ENCODE data around the gene PRKAG1. TPM values are rescaled to one million over a fixed set of nuclear protein-coding genes. Genes with fewer than 3 reads are reported as not detected.
A peak's percentile ranks its signal among the peaks of the same experiment; 100 is the strongest.

The PRKAG1 gene
- total and polyA plus RNA-seq, 4 donors = 43.2 to 75.2 (median 69.9) TPM

GRCh38 chr12:49058366-49059044 lies 39.9 kb upstream of the PRKAG1 start:
- DNase-seq (ENCODE audit: low read depth in 4 of 6, low spot score in 6 of 6) = no peak
- H3K4me1 ChIP-seq (ENCODE audit: control insufficient read depth, insufficient read depth, low read length) = peaks cover 40% of the 10 kb centered on the region
- H3K9me3 ChIP-seq (ENCODE audit: control insufficient read depth, insufficient read depth, low read length) = no peaks in the 10 kb centered on the region
- H3K27ac ChIP-seq (ENCODE audit: low read depth, low read length) = no peak overlapping the region
- H3K27me3 ChIP-seq (ENCODE audit: control insufficient read depth, insufficient read depth, low read length) = no peaks in the 10 kb centered on the region
- peaks cover 14% of the 10 kb centered on the region for H3K36me3 ChIP-seq (ENCODE audit: control insufficient read depth, insufficient read depth, low read length)
- 8% methylated on average over 4 of the region's 5 CpGs for WGBS (ENCODE audit: insufficient coverage)
- H3K4me3 ChIP-seq (ENCODE audit: low read depth, low read length) = peak overlapping the region; percentile 99

GRCh38 chr12:49057888-49058287 lies 39.3 kb upstream of the PRKAG1 start:
- H3K4me1 ChIP-seq (ENCODE audit: control insufficient read depth, insufficient read depth, low read length) = peaks cover 40% of the 10 kb centered on the region
- no peak overlapping the region for H3K27ac ChIP-seq (ENCODE audit: low read depth, low read length)
- DNase-seq (ENCODE audit: low read depth in 4 of 6, low spot score in 6 of 6) = no peak
- 25% methylated on average over 3 of the region's 4 CpGs for WGBS (ENCODE audit: insufficient coverage)
- peak overlapping the region; percentile 99 for H3K4me3 ChIP-seq (ENCODE audit: low read depth, low read length)
- H3K9me3 ChIP-seq (ENCODE audit: control insufficient read depth, insufficient read depth, low read length) = no peaks in the 10 kb centered on the region
- no peaks in the 10 kb centered on the region for H3K27me3 ChIP-seq (ENCODE audit: control insufficient read depth, insufficient read depth, low read length)
- peaks cover 20% of the 10 kb centered on the region for H3K36me3 ChIP-seq (ENCODE audit: control insufficient read depth, insufficient read depth, low read length)

- 74% methylated on average over 3 of the region's 7 CpGs for WGBS (ENCODE audit: insufficient coverage)
- Histone ChIP-seq H3K9me3 (ENCODE audit: control insufficient read depth, insufficient read depth, low read length) (no peaks in the 10 kb centered on the region), H3K27me3 (ENCODE audit: control insufficient read depth, insufficient read depth, low read length) (no peaks in the 10 kb centered on the region), H3K36me3 (ENCODE audit: control insufficient read depth, insufficient read depth, low read length) (peaks cover 38% of the 10 kb centered on the region), H3K4me1 (ENCODE audit: control insufficient read depth, insufficient read depth, low read length) (peaks cover 40% of the 10 kb centered on the region), H3K27ac (ENCODE audit: low read depth, low read length) (no peak overlapping the region), H3K4me3 (ENCODE audit: low read depth, low read length) (no peak overlapping the region)
- peak in 3 of 6 donors; percentile 10 to 80 (median 68) for DNase-seq (ENCODE audit: low read depth in 4 of 6, low spot score in 6 of 6)
Observed at GRCh38 chr12:49055978-49056754, 37.6 kb upstream of the PRKAG1 start.

- Histone ChIP-seq H3K4me1 (ENCODE audit: control insufficient read depth, insufficient read depth, low read length) (peaks cover 35% of the 10 kb centered on the region), H3K36me3 (ENCODE audit: control insufficient read depth, insufficient read depth, low read length) (peaks cover 48% of the 10 kb centered on the region), H3K9me3 (ENCODE audit: control insufficient read depth, insufficient read depth, low read length) (no peaks in the 10 kb centered on the region), H3K27ac (ENCODE audit: low read depth, low read length) (no peak overlapping the region), H3K4me3 (ENCODE audit: low read depth, low read length) (no peak overlapping the region), H3K27me3 (ENCODE audit: control insufficient read depth, insufficient read depth, low read length) (no peaks in the 10 kb centered on the region)
- DNase-seq (ENCODE audit: low read depth in 4 of 6, low spot score in 6 of 6) = no peak
- 81% methylated on average over 3 of the region's 4 CpGs for WGBS (ENCODE audit: insufficient coverage)
Observed at GRCh38 chr12:49055092-49055491, 36.5 kb upstream of the PRKAG1 start.

- WGBS (ENCODE audit: insufficient coverage) = 97% methylated on average over 10 of the region's 10 CpGs
- H3K4me1 ChIP-seq (ENCODE audit: control insufficient read depth, insufficient read depth, low read length) = peaks cover 35% of the 10 kb centered on the region
Observed at GRCh38 chr12:49054524-49054923, 35.9 kb upstream of the PRKAG1 start.

GRCh38 chr12:49054096-49054495 lies 35.5 kb upstream of the PRKAG1 start:
- DNase-seq (ENCODE audit: low read depth in 4 of 6, low spot score in 6 of 6) = no peak
- WGBS (ENCODE audit: insufficient coverage) = 97% methylated on average over 3 of the region's 5 CpGs

More at GRCh38 chr12:49054524-49054923, 35.9 kb upstream of the PRKAG1 start:
- no peak for DNase-seq (ENCODE audit: low read depth in 4 of 6, low spot score in 6 of 6)
- Histone ChIP-seq H3K4me3 (ENCODE audit: low read depth, low read length) (no peak overlapping the region), H3K9me3 (ENCODE audit: control insufficient read depth, insufficient read depth, low read length) (no peaks in the 10 kb centered on the region), H3K36me3 (ENCODE audit: control insufficient read depth, insufficient read depth, low read length) (peaks cover 54% of the 10 kb centered on the region), H3K27ac (ENCODE audit: low read depth, low read length) (no peak overlapping the region), H3K27me3 (ENCODE audit: control insufficient read depth, insufficient read depth, low read length) (no peaks in the 10 kb centered on the region)

GRCh38 chr12:49052451-49053208 lies 34.1 kb upstream of the PRKAG1 start:
- no peaks in the 10 kb centered on the region for H3K9me3 ChIP-seq (ENCODE audit: control insufficient read depth, insufficient read depth, low read length)
- H3K4me1 ChIP-seq (ENCODE audit: control insufficient read depth, insufficient read depth, low read length) = peaks cover 17% of the 10 kb centered on the region
- DNase-seq (ENCODE audit: low read depth in 4 of 6, low spot score in 6 of 6) = no peak
- H3K4me3 ChIP-seq (ENCODE audit: low read depth, low read length) = no peak overlapping the region
- no peak overlapping the region for H3K27ac ChIP-seq (ENCODE audit: low read depth, low read length)
- peaks cover 70% of the 10 kb centered on the region for H3K36me3 ChIP-seq (ENCODE audit: control insufficient read depth, insufficient read depth, low read length)
- no peaks in the 10 kb centered on the region for H3K27me3 ChIP-seq (ENCODE audit: control insufficient read depth, insufficient read depth, low read length)
- WGBS (ENCODE audit: insufficient coverage) = 92% methylated on average over 16 of the region's 16 CpGs

More at GRCh38 chr12:49054096-49054495, 35.5 kb upstream of the PRKAG1 start:
- peaks cover 31% of the 10 kb centered on the region for H3K4me1 ChIP-seq (ENCODE audit: control insufficient read depth, insufficient read depth, low read length)
- H3K27me3 ChIP-seq (ENCODE audit: control insufficient read depth, insufficient read depth, low read length) = no peaks in the 10 kb centered on the region
- no peak overlapping the region for H3K27ac ChIP-seq (ENCODE audit: low read depth, low read length)
- H3K36me3 ChIP-seq (ENCODE audit: control insufficient read depth, insufficient read depth, low read length) = peaks cover 58% of the 10 kb centered on the region
- H3K4me3 ChIP-seq (ENCODE audit: low read depth, low read length) = no peak overlapping the region
- no peaks in the 10 kb centered on the region for H3K9me3 ChIP-seq (ENCODE audit: control insufficient read depth, insufficient read depth, low read length)

GRCh38 chr12:49051777-49052438 lies 33.3 kb upstream of the PRKAG1 start:
- no peak overlapping the region for H3K4me3 ChIP-seq (ENCODE audit: low read depth, low read length)
- no peaks in the 10 kb centered on the region for H3K27me3 ChIP-seq (ENCODE audit: control insufficient read depth, insufficient read depth, low read length)
- H3K9me3 ChIP-seq (ENCODE audit: control insufficient read depth, insufficient read depth, low read length) = no peaks in the 10 kb centered on the region
- H3K27ac ChIP-seq (ENCODE audit: low read depth, low read length) = no peak overlapping the region
- WGBS (ENCODE audit: insufficient coverage) = 96% methylated on average over 18 of the region's 20 CpGs
- DNase-seq (ENCODE audit: low read depth in 4 of 6, low spot score in 6 of 6) = no peak
- peaks cover 9% of the 10 kb centered on the region for H3K4me1 ChIP-seq (ENCODE audit: control insufficient read depth, insufficient read depth, low read length)
- H3K36me3 ChIP-seq (ENCODE audit: control insufficient read depth, insufficient read depth, low read length) = peaks cover 77% of the 10 kb centered on the region

- Histone ChIP-seq H3K27ac (ENCODE audit: low read depth, low read length) (no peak overlapping the region), H3K4me3 (ENCODE audit: low read depth, low read length) (no peak overlapping the region), H3K4me1 (ENCODE audit: control insufficient read depth, insufficient read depth, low read length) (peaks cover 8% of the 10 kb centered on the region), H3K27me3 (ENCODE audit: control insufficient read depth, insufficient read depth, low read length) (no peaks in the 10 kb centered on the region), H3K36me3 (ENCODE audit: control insufficient read depth, insufficient read depth, low read length) (peaks cover 83% of the 10 kb centered on the region), H3K9me3 (ENCODE audit: control insufficient read depth, insufficient read depth, low read length) (no peaks in the 10 kb centered on the region)
- DNase-seq (ENCODE audit: low read depth in 4 of 6, low spot score in 6 of 6) = no peak
- WGBS (ENCODE audit: insufficient coverage) = 96% methylated on average over 18 of the region's 18 CpGs
Observed at GRCh38 chr12:49051373-49051764, 32.8 kb upstream of the PRKAG1 start.
